Heart left ventricle (tissue), 16 donors: ENCODE results near the gene FOXK1. TPM values are rescaled to one million over a fixed set of nuclear protein-coding genes. Genes with fewer than 3 reads are reported as not detected.

Source experiments
- ATAC-seq, 4 donors: fragments of 200-7000 bp; cut with Tn5 transposase; one replicate each; pipeline ENCODE4 v1.9.1; 2020 to 2022; ENCODE audit warnings: moderate library complexity in 4 of 4, mild to moderate bottlenecking in 3 of 4, moderate number of reproducible peaks in 1 of 4
- DNase-seq, 5 donors: peaks; one replicate each; pipeline ENCODE4 v3.0.0-alpha.2; 2020
- H3K27ac ChIP-seq, 12 donors: fragments of 200-600 bp; sonication (generic) in 4 of 12; one replicate each; pipeline versions ENCODE4 v1.5.0 to v1.8.0; 2016 to 2022; ENCODE audit warnings: mild to moderate bottlenecking in 2 of 12
- H3K27me3 ChIP-seq, 9 donors: fragments of 200-600 bp; sonication (generic) in 2 of 9; one replicate each; pipeline versions ENCODE4 v1.5.1 to v1.8.0; 2016 to 2022; ENCODE audit warnings: mild to moderate bottlenecking in 3 of 9
- H3K36me3 ChIP-seq, 9 donors: fragments of 200-600 bp; sonication (generic) in 2 of 9; one replicate each; pipeline versions ENCODE4 v1.5.0 to v1.8.0; 2018 to 2022; ENCODE audit warnings: mild to moderate bottlenecking in 2 of 9
- H3K4me1 ChIP-seq, 12 donors: fragments of 200-600 bp; sonication (generic) in 4 of 12; one replicate each; pipeline versions ENCODE4 v1.5.0 to v1.8.0; 2016 to 2022; ENCODE audit warnings: mild to moderate bottlenecking in 3 of 12
- H3K4me3 ChIP-seq, 12 donors: fragments of 200-600 bp; sonication (generic) in 4 of 12; one replicate each; pipeline versions ENCODE4 v1.5.0 to v1.8.0; 2017 to 2022; ENCODE audit warnings: mild to moderate bottlenecking in 9 of 12, moderate library complexity in 4 of 12
- H3K9me3 ChIP-seq, 12 donors: fragments of 200-600 bp; sonication (generic) in 4 of 12; one replicate each; pipeline versions ENCODE4 v1.5.0 to v1.8.0; 2016 to 2022; ENCODE audit warnings: mild to moderate bottlenecking in 1 of 12
- POLR2A ChIP-seq, 2 donors: fragments of 450-650 bp; IDR thresholded peaks; one replicate each; pipeline ENCODE4 v1.6.1; 2017; ENCODE audit warnings: antibody characterized with exemption in 2 of 2, mild to moderate bottlenecking in 2 of 2, moderate library complexity in 2 of 2
- WGBS, 4 donors: extraction: QIAGEN DNeasy Blood & Tissue Kit in 2 of 4; methylation state at CpG; one replicate each; pipeline versions ENCODE4 v1.1.5 to v1.1.7; 2013 to 2018; 5-methylcytosine and 5-hydroxymethylcytosine counted together
- intact Hi-C, 10 donors: fragments of 100-400 bp; cut with DNase I; formaldehyde crosslinking; loops; one replicate each; pipeline versions ENCODE4 v1.11.1 to v1.14.2; 2022
- polyA plus RNA-seq, 2 donors: library from polyadenylated mRNA; stranded (reverse); fragments of 200-250 nt; gene quantifications; one replicate each; pipeline ENCODE4 v1.2.3, GENCODE V29; 2013
- total RNA-seq, 9 donors: library from RNA; depleted of rRNA in 2 of 9; stranded (reverse); fragments of >200 nt in 2 of 9; fragmentation: NEBNext Ultra II Directional in 3 of 9; extraction: Animal tissue kit (Norgen Biotek cat#: 25700) in 3 of 9; gene quantifications; one replicate each; pipeline versions ENCODE4 v1.1.0 to v1.2.4, GENCODE V29; 2016 to 2023
- TF ChIP-seq, protein P1 (sequence below), 12 donors: fragments of 200-600 bp; sonication (generic) in 4 of 12; IDR thresholded peaks; one replicate each; pipeline versions ENCODE4 v1.5.0 to v1.8.0; 2018 to 2022; ENCODE audit warnings: antibody characterized with exemption in 12 of 12, mild to moderate bottlenecking in 5 of 12
- donor health status: ischemic (EF 13 %, LVEDD 7.1; RV severe dilation, severe dysfunction).
- donor health status: healthy with polysubstance abuse.
- donor health status: DM: no; HTN: yes; CAD: no.
- donor health status: DM: no; HTN: no; CAD: no.
- donor health status: ischemic (EF 25% LVEDD 6.9; RV normal size, moderate dysfunction).
- donor health status: ischemic (EF 25% LVEDD 5.7; RV mildly dilated, moderate dysfunction).
- donor health status: healthy.
- donor health status: DM: yes; HTN: yes; CAD: no.
- donor health status: ischemic (EF 35%, LVEDD 5.7; RV mildly dilated, moderate dysfunction).
- donor health status: nonischemic (EF 11% LVEDD 7.7; RV severe dilation, severe dysfunction).
- donor health status: DM: yes; HTN: yes; CAD: no.
- donor health status: PGD.
- donor health status: ischemic (EF 29% LVEDD 5.4; RV normal size, mild dysfunction).
- donor health status: nonischemic (EF 23%, LVEDD 6.1; RV moderate dilation, normal function).

FOXK1 gene
- total and polyA plus RNA-seq, 11 donors = 9.3 to 43.7 (median 19.8) TPM

DNA sequence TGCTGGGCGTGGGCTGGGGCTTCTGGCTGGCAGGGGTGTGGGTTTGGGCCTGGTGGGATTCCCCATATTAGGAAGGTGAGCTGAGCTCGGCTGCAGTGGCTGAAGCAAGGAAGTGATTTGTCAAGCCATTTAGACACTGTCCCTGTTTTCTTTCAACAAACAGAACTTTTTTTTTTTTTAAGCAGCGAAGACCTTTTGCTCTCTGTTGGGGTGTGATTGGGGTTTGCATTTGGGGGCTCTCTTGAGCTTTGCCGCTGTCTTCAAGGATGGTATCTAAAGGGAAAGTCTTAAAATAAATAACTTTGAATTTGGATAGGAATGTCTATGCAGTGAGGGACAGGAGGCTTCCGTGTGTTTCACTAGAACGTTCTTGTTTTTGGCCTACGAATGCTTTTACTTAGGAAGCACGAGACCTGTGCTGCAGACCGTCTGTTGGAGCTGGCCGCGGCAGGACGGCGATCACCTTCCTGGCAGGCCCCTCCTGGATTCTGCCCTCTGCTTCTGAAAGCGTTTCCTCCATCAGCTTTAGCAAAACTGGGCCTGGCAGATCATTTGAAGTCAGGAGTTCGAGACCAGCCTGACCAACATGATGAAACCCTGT is 43.9 kb downstream of the FOXK1 start:
- ATAC-seq = peak in 1 of 4 donors; percentile 20
- H3K4me3 ChIP-seq = peak overlapping the region in 11 of 12 donors; percentile 19 to 69 (median 53)
- 24 to 43% (median 27%) methylated on average over 15 of the region's 15 CpGs for WGBS, 4 donors
- no peak for TF ChIP-seq POLR2A (IDR thresholded peaks at IDR 0.05)
- no peaks in the 10 kb centered on the region for H3K9me3 ChIP-seq
- peak overlapping the region; percentile 79 to 96 (median 90) for H3K27ac ChIP-seq
- no peaks in the 10 kb centered on the region for H3K27me3 ChIP-seq
- H3K4me1 ChIP-seq = peaks cover 3 to 81% (median 51%) of the 10 kb centered on the region in 12 donors
- DNase-seq = no peak
- intact Hi-C loops = loop anchor here in 4 of 10 donors (2.0 to 5.0 kb wide), 4 partner anchors 13 to 44 kb away; partner anchors contain the start of gene FOXK1 (in 2 of the 4)
- H3K36me3 ChIP-seq = peaks cover 0 to 34% (median 2%) of the 10 kb centered on the region in 9 donors

DNA sequence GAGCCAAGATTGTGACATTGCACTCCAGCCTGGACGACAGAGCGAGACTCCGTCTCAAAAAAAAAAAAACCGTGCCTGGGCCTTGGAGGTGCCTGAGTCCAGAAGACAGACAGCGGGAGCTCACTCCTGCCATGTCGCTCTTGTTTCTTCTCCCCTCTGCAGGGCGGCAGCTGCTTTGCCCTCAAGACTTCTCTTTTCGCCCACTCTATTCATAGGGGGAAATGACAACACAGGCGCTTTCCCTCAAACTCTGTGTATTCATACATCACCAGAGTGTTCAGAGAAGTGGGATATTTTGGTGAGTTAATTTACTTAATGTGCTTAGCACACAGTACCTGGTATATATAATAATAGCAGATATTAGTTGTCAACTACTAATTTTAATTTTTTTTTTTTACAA is 44.5 kb downstream of the FOXK1 start:
- TF ChIP-seq, protein P1, sequence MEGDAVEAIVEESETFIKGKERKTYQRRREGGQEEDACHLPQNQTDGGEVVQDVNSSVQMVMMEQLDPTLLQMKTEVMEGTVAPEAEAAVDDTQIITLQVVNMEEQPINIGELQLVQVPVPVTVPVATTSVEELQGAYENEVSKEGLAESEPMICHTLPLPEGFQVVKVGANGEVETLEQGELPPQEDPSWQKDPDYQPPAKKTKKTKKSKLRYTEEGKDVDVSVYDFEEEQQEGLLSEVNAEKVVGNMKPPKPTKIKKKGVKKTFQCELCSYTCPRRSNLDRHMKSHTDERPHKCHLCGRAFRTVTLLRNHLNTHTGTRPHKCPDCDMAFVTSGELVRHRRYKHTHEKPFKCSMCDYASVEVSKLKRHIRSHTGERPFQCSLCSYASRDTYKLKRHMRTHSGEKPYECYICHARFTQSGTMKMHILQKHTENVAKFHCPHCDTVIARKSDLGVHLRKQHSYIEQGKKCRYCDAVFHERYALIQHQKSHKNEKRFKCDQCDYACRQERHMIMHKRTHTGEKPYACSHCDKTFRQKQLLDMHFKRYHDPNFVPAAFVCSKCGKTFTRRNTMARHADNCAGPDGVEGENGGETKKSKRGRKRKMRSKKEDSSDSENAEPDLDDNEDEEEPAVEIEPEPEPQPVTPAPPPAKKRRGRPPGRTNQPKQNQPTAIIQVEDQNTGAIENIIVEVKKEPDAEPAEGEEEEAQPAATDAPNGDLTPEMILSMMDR (IDR thresholded peaks at IDR 0.05) = no peak
- TF ChIP-seq POLR2A (IDR thresholded peaks at IDR 0.05) = no peak
- no peak for DNase-seq
- H3K9me3 ChIP-seq = no peaks in the 10 kb centered on the region
- no peak for ATAC-seq
- peaks cover 0 to 28% (median 2%) of the 10 kb centered on the region in 9 donors for H3K36me3 ChIP-seq
- no peak overlapping the region for H3K4me3 ChIP-seq
- intact Hi-C loops = loop anchor here in 3 of 10 donors (5.0 kb wide), 2 partner anchors 39 to 44 kb away; partner anchors contain the start of gene FOXK1 (in 2 of the 3)
- H3K27me3 ChIP-seq = no peaks in the 10 kb centered on the region
- H3K27ac ChIP-seq = peak overlapping the region in 11 of 12 donors; percentile 79 to 96 (median 91)
- peaks cover 3 to 77% (median 52%) of the 10 kb centered on the region in 12 donors for H3K4me1 ChIP-seq
- WGBS, 4 donors = 80 to 95% (median 91%) methylated on average over 9 of the region's 9 CpGs

DNA sequence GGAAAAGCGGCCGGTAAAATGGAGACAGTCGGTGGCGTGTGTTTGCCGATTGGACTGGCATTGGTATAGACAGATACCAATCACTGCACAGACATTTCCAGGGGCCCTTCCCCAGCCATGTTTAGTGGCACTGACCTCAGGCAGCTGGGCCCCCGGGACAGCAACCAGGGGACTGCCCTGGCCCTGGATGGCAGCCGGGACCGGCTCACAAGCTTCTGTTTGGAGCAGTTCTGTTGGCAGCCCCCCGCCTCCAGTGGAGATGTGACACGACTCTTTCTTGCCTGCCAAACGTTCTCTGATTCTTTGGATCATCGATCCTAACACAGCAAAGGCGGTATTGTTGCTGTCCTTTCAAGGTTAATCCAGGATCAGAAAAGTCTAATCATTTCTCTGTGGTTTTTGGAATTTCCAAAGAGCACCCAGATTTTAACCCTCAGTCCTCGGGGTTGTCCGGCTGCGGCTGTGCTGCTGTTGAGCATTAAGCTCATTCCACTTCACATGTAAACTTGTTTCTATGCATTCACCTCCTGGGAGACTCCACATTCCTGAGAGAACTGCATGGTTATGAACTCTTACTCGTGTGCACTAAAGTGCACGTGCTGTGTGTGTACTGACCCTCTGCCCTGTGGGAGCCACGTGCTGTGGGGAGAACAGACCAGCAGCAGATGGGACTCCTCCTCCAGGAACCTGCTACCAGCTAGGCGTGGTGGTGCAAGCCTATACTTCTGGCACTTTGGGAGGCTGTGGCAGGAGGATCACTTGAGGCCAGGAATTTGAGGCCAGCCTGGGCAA is 46.0 kb downstream of the FOXK1 start:
- peak overlapping the region in 1 of 12 donors; percentile 94 for H3K27ac ChIP-seq
- H3K4me1 ChIP-seq = peaks cover 3 to 61% (median 41%) of the 10 kb centered on the region in 12 donors
- intact Hi-C loops = loop anchor here in 3 of 10 donors (5.0 kb wide), 2 partner anchors 41 to 46 kb away; partner anchors contain the start of gene FOXK1 (in 2 of the 3)
- H3K9me3 ChIP-seq = no peaks in the 10 kb centered on the region
- DNase-seq (no peak), ATAC-seq (no peak)
- no peak overlapping the region for H3K4me3 ChIP-seq
- peaks cover 0 to 34% (median 2%) of the 10 kb centered on the region in 9 donors for H3K36me3 ChIP-seq
- WGBS, 4 donors = 90 to 91% (median 91%) methylated on average over 17 to 20 of the region's 20 CpGs
- TF ChIP-seq POLR2A (IDR thresholded peaks at IDR 0.05) = no peak
- TF ChIP-seq, protein P1 (IDR thresholded peaks at IDR 0.05) = no peak
- no peaks in the 10 kb centered on the region for H3K27me3 ChIP-seq

DNA sequence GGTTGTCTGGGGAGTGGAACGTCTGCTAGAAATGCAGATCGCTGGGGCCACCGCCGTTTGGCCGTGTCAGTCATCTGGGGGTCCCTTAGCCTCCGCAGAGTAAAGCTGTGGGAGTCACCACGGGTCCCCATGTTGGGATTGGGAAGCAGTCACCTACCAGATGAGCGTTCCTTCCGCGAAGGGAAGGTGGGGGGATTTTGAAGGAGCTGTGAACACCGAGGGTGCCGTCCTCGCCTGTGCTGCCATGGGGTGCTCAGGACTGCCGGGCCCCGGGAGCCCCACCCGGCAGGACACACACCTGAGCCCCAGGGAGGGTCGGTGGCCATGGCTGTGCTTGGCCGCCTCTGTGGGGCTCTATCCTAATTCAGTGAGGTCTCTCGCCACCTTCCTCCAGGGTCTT is 47.2 kb downstream of the FOXK1 start:
- 86 to 90% (median 89%) methylated on average over 11 to 19 of the region's 19 CpGs for WGBS, 4 donors
- DNase-seq (no peak), ATAC-seq (no peak)
- Histone ChIP-seq H3K36me3 (peaks cover 0 to 34% (median 2%) of the 10 kb centered on the region in 9 donors), H3K27me3 (no peaks in the 10 kb centered on the region), H3K9me3 (no peaks in the 10 kb centered on the region), H3K4me1 (peaks cover 3 to 52% (median 32%) of the 10 kb centered on the region in 12 donors), H3K4me3 (no peak overlapping the region), H3K27ac (peak overlapping the region in 1 of 12 donors; percentile 52)
- intact Hi-C loops = loop anchor here in 3 of 10 donors (5.0 kb wide), 2 partner anchors 42 to 47 kb away; partner anchors contain the start of gene FOXK1 (in 2 of the 3)
- TF ChIP-seq, protein P1 (IDR thresholded peaks at IDR 0.05) = no peak
- TF ChIP-seq POLR2A (IDR thresholded peaks at IDR 0.05) = no peak
